ENCODE data around the gene CASZ1.

DNA sequence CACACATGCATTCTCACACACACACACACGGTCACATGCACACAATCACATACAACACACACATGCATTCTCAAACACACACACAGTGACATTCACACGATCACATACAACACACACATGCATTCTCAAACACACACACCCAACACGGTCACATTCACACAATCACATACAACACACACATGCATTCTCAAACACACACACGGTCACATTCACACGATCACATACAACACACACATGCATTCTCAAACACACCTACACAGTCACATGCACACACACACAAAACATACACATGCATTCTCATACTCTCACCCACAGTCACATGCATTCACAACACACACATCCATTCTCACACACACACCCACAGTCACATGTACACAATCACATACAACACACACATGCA, 135.0 kb downstream of the CASZ1 start:
- TF ChIP-seq, protein P1, sequence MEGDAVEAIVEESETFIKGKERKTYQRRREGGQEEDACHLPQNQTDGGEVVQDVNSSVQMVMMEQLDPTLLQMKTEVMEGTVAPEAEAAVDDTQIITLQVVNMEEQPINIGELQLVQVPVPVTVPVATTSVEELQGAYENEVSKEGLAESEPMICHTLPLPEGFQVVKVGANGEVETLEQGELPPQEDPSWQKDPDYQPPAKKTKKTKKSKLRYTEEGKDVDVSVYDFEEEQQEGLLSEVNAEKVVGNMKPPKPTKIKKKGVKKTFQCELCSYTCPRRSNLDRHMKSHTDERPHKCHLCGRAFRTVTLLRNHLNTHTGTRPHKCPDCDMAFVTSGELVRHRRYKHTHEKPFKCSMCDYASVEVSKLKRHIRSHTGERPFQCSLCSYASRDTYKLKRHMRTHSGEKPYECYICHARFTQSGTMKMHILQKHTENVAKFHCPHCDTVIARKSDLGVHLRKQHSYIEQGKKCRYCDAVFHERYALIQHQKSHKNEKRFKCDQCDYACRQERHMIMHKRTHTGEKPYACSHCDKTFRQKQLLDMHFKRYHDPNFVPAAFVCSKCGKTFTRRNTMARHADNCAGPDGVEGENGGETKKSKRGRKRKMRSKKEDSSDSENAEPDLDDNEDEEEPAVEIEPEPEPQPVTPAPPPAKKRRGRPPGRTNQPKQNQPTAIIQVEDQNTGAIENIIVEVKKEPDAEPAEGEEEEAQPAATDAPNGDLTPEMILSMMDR (IDR thresholded peaks at IDR 0.05): no peak
- TF ChIP-seq POLR2A (IDR thresholded peaks at IDR 0.05): no peak

Data from testis (tissue), 2 donors.